Measurements from ENCODE around the gene TMEM150A. TPM values are rescaled to one million over a fixed set of nuclear protein-coding genes. Genes with fewer than 3 reads are reported as not detected.
A peak's percentile ranks its signal among the peaks of the same experiment; 100 is the strongest.

Gene TMEM150A
- total RNA-seq, 1 experiment from 2014 or later, result 25.3 TPM

DNA sequence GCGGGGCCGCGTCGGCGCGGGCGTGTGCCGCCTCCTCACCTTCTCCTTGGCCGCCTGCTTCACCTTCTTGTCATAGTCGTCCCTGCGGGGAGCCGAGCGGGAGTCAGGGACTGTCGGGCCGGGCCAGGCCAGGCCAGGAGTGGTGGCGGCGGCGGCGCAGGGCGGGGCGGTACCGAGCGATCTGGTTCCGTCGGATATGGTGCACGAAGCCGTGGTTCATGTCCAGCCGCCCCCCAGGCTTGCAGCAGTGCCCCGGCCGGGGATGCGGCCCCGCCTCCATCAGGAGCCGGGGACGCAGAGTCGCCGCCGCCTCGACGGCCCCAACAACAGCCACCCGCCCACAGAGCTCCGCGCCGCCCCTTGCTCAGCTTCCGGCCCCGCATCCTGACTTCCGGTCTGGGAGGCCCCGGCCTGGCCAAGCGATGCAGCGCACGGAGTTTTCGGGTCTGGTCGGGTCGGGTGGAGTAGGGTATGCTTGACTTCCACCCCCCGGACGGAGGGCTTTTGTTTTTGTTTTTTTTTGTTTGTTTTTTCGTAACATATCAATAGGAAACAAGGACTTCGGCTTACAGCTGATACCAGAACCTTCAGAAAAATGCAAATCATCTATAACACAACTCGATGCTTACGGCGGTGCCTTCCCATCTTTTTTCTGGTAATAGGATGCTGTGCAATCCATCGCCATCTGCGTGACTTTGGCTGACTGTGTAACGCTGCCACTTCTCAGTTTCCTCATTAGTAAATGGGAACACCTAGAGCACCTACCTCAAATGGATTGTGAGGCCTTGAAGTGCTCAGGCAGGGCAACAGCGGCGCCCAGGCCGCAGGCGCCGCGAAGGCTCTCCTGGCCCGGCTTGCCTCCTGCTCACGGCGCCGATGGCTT is 9.4 kb upstream of the TMEM150A start, which contains the start of gene C2orf68:
TSS of gene C2orf68 (minus strand) at position 362 of the 883 bp plus-strand sequence. CDS start at position 280, 82 bp downstream.
- Histone ChIP-seq H3K36me3 (ENCODE audit: control insufficient read depth, insufficient read depth, low read length) (no peaks in the 10 kb centered on the region), H3K9me3 (no peaks in the 10 kb centered on the region), H3K27me3 (replicated peaks; ENCODE audit: control insufficient read depth, insufficient read depth, low read length) (no peaks in the 10 kb centered on the region), H3K4me1 (no peaks in the 10 kb centered on the region), H3K4me3 (ENCODE audit: low read depth, low read length) (peak within 1 kb of the TSS; percentile 74)
- no peaks in the 10 kb centered on the region for H3K27me3 Mint-ChIP-seq (ENCODE audit: insufficient read depth, unreplicated experiment)
- ChIA-PET CTCF (interaction anchor here (0.7 to 1.3 kb wide), 6 partner anchors 9 to 71 kb away, joined by 3 to 6 read pairs (median 4); partner anchors contain the start of genes GGCX and TMEM150A), POLR2A (interaction anchor here (0.6 to 1.5 kb wide), 10 partner anchors 9 to 641 kb away, joined by 3 to 19 read pairs (median 6); partner anchors contain the start of genes MAT2A, RNF181, TMEM150A and VAMP8)
- H3K27ac Mint-ChIP-seq (ENCODE audit: unreplicated experiment), result peak within 1 kb of the TSS; percentile 86
- DNase-seq, result peak; percentile 94 to 95
- H3K4me1 Mint-ChIP-seq (ENCODE audit: low read depth, unreplicated experiment), result no peaks in the 10 kb centered on the region
- peaks cover 57% of the 10 kb centered on the region for H3K36me3 Mint-ChIP-seq (ENCODE audit: insufficient read depth, unreplicated experiment)
- TF ChIP-seq, protein P1, sequence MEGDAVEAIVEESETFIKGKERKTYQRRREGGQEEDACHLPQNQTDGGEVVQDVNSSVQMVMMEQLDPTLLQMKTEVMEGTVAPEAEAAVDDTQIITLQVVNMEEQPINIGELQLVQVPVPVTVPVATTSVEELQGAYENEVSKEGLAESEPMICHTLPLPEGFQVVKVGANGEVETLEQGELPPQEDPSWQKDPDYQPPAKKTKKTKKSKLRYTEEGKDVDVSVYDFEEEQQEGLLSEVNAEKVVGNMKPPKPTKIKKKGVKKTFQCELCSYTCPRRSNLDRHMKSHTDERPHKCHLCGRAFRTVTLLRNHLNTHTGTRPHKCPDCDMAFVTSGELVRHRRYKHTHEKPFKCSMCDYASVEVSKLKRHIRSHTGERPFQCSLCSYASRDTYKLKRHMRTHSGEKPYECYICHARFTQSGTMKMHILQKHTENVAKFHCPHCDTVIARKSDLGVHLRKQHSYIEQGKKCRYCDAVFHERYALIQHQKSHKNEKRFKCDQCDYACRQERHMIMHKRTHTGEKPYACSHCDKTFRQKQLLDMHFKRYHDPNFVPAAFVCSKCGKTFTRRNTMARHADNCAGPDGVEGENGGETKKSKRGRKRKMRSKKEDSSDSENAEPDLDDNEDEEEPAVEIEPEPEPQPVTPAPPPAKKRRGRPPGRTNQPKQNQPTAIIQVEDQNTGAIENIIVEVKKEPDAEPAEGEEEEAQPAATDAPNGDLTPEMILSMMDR (IDR thresholded peaks at IDR 0.05; ENCODE audit: insufficient read depth in 1 of 2, low read depth in 1 of 2, low read length in 1 of 2, severe bottlenecking in 1 of 2, unreplicated experiment in 1 of 2), result no peak
- intact Hi-C loops (cut with micrococcal nuclease; ENCODE audit: unreplicated experiment), result loop anchor here (1.0 kb wide), 2 partner anchors 10 to 191 kb away; partner anchors contain the start of gene TMEM150A
- peak within 1 kb of the TSS; percentile 90 for H3K4me3 Mint-ChIP-seq (ENCODE audit: unreplicated experiment)
- H3K9me3 Mint-ChIP-seq (ENCODE audit: unreplicated experiment), result no peaks in the 10 kb centered on the region
- TSS peak; percentile 73 for BruUV-seq (replicated peaks)

DNA sequence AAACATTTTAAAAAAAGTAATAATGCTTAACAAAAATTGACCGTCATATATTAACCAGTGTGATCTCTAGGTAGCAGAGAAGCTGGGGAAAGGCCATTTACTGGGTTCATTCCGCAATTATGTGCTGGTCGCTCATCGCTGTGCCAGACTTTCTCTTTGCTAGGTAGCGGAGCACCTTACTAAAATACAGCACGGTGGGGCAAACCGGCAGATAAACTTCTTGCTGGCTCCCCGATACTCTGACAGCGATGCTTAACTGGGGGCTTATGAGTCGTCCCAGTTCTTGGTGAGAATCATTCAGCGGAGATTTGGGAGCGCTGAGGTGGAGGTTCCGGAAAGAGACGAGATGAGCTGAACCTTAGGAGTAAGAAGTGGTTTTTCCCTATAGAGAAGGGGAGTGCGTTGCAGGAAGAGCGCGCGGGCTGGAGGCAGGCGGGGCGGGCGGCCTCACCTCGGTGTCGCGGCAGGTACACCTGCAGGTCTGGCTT is 8.8 kb upstream of the TMEM150A start:
- H3K9me3 Mint-ChIP-seq (ENCODE audit: unreplicated experiment), result no peaks in the 10 kb centered on the region
- intact Hi-C loops (cut with micrococcal nuclease; ENCODE audit: unreplicated experiment), result loop anchor here (1.0 kb wide), 1 partner anchor 190 kb away; no protein-coding TSS in a partner anchor

More for the DNA sequence above, 8.8 kb upstream of the TMEM150A start:
- H3K9me3 ChIP-seq, result no peaks in the 10 kb centered on the region
- no peaks in the 10 kb centered on the region for H3K36me3 ChIP-seq (ENCODE audit: control insufficient read depth, insufficient read depth, low read length)
- H3K4me1 Mint-ChIP-seq (ENCODE audit: low read depth, unreplicated experiment), result no peaks in the 10 kb centered on the region
- no peaks in the 10 kb centered on the region for H3K27me3 Mint-ChIP-seq (ENCODE audit: insufficient read depth, unreplicated experiment)
- CTCF ChIA-PET, result interaction anchor here (0.7 to 1.3 kb wide), 6 partner anchors 8 to 70 kb away, joined by 3 to 6 read pairs (median 4); partner anchors contain the start of genes GGCX and TMEM150A
- peak overlapping the region; percentile 90 for H3K4me3 Mint-ChIP-seq (ENCODE audit: unreplicated experiment)
- H3K27ac Mint-ChIP-seq (ENCODE audit: unreplicated experiment), result peak overlapping the region; percentile 86
- no peaks in the 10 kb centered on the region for H3K27me3 ChIP-seq (replicated peaks; ENCODE audit: control insufficient read depth, insufficient read depth, low read length)
- peak overlapping the region; percentile 74 for H3K4me3 ChIP-seq (ENCODE audit: low read depth, low read length)
- H3K36me3 Mint-ChIP-seq (ENCODE audit: insufficient read depth, unreplicated experiment), result peaks cover 61% of the 10 kb centered on the region
- BruUV-seq (replicated peaks), result TSS peak; percentile 30
- POLR2A ChIA-PET, result interaction anchor here (0.6 to 1.5 kb wide), 9 partner anchors 9 to 640 kb away, joined by 3 to 19 read pairs (median 7); partner anchors contain the start of genes MAT2A, RNF181, TMEM150A and VAMP8
- TF ChIP-seq, protein P1 (IDR thresholded peaks at IDR 0.05; ENCODE audit: insufficient read depth in 1 of 2, low read depth in 1 of 2, low read length in 1 of 2, severe bottlenecking in 1 of 2, unreplicated experiment in 1 of 2), result no peak
- DNase-seq, result no peak
- no peaks in the 10 kb centered on the region for H3K4me1 ChIP-seq
